Type B pancreatic cell (in vitro differentiated cells): Measurements from ENCODE around the gene NFKBIE. TPM values are rescaled to one million over a fixed set of nuclear protein-coding genes. Genes with fewer than 3 reads are reported as not detected.

Source experiments
- DNase-seq: peaks from one replicate; pipeline ENCODE4 v3.0.0; 2021; ENCODE audit warnings: mixed read lengths; ENCODE audit not compliant: unreplicated experiment; ENCODE audit errors: extremely low spot score
- H3K27ac Mint-ChIP-seq: 2 replicates; pipeline ENCODE4 v1.8.0; 2021; ENCODE audit warnings: mild to moderate bottlenecking, mixed read lengths
- H3K27me3 Mint-ChIP-seq: 2 replicates; pipeline ENCODE4 v1.8.0; 2021; ENCODE audit warnings: mixed read lengths
- H3K36me3 Mint-ChIP-seq: 2 replicates; pipeline ENCODE4 v1.8.0; 2021; ENCODE audit warnings: mixed read lengths
- H3K4me1 Mint-ChIP-seq: one replicate; pipeline ENCODE4 v1.8.0; 2021; ENCODE audit warnings: mixed read lengths; ENCODE audit not compliant: unreplicated experiment
- H3K4me3 Mint-ChIP-seq: 2 replicates; pipeline ENCODE4 v1.8.0; 2021; ENCODE audit warnings: mild to moderate bottlenecking, mixed read lengths
- H3K9me3 Mint-ChIP-seq: 2 replicates; pipeline ENCODE4 v1.8.0; 2021; ENCODE audit warnings: mixed read lengths
- total RNA-seq: library from RNA; stranded (reverse); gene quantifications from 2 replicates; pipeline ENCODE4 v1.2.1, GENCODE V29; 2021; ENCODE audit warnings: low replicate concordance
- TF ChIP-seq, protein P1 (sequence below): fragments of 200-600 bp; sonication (generic); conservative IDR thresholded peaks from 2 replicates; pipeline ENCODE4 v1.5.0; 2021; ENCODE audit warnings: antibody characterized with exemption, mild to moderate bottlenecking

Gene NFKBIE
- total RNA-seq, 1 donor from 2014 or later, result 9.2 TPM

DNA sequence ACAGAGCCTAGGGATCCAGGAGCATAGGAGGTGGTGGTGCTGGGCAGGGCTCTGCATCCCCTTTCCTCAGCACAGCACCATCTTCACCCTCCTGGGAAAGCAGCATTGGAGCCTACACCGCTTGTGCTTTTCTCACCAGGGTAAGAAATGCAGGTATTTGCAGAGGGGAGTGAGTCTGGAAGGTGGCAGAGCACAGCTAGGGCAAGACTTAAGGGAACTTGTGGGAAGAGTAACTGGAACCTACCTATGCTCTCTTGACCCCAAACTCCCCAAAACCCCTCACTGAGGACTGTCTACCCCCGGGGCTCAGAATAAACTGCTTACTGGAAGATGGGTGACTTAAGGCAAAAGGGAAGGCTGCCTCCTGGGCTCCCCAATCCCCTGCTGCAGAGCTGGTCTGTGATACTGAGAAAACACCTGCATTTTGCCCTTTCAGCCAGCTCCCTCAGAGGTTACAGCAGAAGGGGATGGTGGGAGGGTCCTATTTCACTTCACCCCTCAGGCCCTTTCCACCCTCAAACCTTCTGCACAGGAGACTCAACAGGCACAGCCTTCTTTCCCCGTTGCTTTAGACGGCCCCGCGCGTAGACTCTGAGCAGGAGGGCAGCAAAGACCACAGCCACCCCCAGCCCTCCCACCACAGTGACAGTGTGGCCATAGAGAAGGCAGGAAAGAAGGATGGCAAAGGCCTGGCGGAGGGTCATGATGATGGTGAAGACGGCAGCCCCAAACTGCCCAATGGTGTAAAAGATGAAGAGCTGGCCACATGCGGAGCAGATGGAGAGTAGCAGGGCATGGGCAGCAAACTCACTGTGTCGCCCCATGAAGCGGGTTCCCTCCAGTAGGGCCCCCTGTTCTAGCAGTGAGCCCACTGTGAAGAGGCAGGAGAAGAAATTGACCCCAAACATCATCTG, 10.9 kb downstream of the NFKBIE start:
- H3K27me3 Mint-ChIP-seq, result no peaks in the 10 kb centered on the region
- peaks cover 56% of the 10 kb centered on the region for H3K4me1 Mint-ChIP-seq
- peaks cover 35% of the 10 kb centered on the region for H3K36me3 Mint-ChIP-seq
- TF ChIP-seq, protein P1, sequence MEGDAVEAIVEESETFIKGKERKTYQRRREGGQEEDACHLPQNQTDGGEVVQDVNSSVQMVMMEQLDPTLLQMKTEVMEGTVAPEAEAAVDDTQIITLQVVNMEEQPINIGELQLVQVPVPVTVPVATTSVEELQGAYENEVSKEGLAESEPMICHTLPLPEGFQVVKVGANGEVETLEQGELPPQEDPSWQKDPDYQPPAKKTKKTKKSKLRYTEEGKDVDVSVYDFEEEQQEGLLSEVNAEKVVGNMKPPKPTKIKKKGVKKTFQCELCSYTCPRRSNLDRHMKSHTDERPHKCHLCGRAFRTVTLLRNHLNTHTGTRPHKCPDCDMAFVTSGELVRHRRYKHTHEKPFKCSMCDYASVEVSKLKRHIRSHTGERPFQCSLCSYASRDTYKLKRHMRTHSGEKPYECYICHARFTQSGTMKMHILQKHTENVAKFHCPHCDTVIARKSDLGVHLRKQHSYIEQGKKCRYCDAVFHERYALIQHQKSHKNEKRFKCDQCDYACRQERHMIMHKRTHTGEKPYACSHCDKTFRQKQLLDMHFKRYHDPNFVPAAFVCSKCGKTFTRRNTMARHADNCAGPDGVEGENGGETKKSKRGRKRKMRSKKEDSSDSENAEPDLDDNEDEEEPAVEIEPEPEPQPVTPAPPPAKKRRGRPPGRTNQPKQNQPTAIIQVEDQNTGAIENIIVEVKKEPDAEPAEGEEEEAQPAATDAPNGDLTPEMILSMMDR, result no peak
- DNase-seq, result no peak
- H3K9me3 Mint-ChIP-seq, result no peaks in the 10 kb centered on the region
- H3K4me3 Mint-ChIP-seq, result peak overlapping the region; percentile 90
- peak overlapping the region; percentile 91 for H3K27ac Mint-ChIP-seq

DNA sequence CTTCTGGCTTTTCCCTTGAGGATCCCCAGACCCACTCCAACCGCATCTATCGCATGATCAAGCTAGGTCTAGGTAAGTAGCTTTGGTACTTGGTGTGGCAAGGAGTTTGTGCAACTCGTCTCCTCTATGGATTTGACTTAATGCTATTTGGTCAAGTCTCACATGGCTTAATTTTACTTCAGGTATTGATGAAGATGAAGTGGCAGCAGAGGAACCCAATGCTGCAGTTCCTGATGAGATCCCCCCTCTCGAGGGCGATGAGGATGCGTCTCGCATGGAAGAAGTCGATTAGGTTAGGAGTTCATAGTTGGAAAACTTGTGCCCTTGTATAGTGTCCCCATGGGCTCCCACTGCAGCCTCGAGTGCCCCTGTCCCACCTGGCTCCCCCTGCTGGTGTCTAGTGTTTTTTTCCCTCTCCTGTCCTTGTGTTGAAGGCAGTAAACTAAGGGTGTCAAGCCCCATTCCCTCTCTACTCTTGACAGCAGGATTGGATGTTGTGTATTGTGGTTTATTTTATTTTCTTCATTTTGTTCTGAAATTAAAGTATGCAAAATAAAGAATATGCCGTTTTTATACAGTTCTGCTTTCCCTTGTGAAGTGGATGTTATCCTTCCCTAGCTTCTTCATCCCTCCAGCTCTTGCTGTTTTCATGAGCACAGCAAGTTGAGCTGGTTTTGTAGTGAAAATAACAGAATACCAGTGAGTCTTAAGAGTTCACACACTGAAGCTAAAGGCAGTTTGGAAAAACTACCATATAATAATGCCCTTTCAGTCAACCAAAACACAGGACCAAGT, 11.8 kb downstream of the NFKBIE start:
- Mint-ChIP-seq H3K4me3 (peak overlapping the region; percentile 44), H3K4me1 (peaks cover 56% of the 10 kb centered on the region), H3K27me3 (no peaks in the 10 kb centered on the region), H3K36me3 (peaks cover 41% of the 10 kb centered on the region), H3K27ac (peak overlapping the region; percentile 81), H3K9me3 (no peaks in the 10 kb centered on the region)
- TF ChIP-seq, protein P1, result peak; percentile 72
- DNase-seq, result no peak

DNA sequence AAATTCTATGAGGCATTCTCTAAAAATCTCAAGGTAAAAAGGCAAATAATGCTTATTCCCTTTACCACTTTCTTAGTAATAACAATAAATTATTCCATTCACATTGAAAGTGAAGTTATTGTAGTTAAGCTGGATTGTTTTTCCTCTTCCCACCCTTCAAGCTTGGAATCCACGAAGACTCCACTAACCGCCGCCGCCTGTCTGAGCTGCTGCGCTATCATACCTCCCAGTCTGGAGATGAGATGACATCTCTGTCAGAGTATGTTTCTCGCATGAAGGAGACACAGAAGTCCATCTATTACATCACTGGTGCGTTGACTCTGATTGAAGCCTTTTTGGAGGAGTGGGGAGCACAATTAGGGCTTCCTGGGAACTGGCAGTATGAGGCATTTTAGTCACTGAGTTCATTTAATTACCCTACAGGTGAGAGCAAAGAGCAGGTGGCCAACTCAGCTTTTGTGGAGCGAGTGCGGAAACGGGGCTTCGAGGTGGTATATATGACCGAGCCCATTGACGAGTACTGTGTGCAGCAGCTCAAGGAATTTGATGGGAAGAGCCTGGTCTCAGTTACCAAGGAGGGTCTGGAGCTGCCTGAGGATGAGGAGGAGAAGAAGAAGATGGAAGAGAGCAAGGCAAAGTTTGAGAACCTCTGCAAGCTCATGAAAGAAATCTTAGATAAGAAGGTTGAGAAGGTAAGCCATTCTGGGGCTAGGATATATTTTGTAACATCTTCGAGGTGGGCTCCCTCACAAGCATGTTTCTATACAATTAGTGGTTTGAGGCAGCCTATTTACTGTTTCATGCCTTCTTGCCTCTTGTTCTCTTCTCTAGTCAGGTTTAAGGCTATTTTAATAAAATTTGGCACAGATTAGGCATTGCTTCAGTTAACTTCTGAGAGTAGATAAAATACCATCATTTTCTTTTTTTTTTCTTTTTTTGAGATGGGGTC, 13.5 kb downstream of the NFKBIE start:
- peaks cover 3% of the 10 kb centered on the region for H3K27me3 Mint-ChIP-seq
- H3K9me3 Mint-ChIP-seq, result no peaks in the 10 kb centered on the region
- peaks cover 49% of the 10 kb centered on the region for H3K4me1 Mint-ChIP-seq
- no peak for DNase-seq
- no peak overlapping the region for H3K4me3 Mint-ChIP-seq
- TF ChIP-seq, protein P1, result no peak
- H3K36me3 Mint-ChIP-seq, result peaks cover 51% of the 10 kb centered on the region
- H3K27ac Mint-ChIP-seq, result peak overlapping the region; percentile 66

DNA sequence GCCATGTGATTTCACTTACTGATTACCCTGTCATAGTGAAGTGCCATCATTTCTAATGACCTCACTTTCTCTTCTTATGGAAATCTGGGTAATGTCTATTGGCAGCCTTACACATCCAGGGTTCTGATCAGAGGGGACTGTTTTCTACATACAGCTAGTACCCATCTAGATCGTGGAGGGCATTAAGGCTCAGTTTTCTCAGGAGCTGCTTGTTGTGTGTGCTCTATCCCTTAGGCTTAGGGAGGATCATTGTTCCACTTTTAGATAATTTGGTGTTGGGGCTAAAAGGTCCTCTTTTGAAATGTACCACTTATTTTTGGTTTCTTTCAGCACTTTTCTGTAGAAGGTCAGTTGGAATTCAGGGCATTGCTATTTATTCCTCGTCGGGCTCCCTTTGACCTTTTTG, 14.6 kb downstream of the NFKBIE start:
- TF ChIP-seq, protein P1, result no peak
- H3K36me3 Mint-ChIP-seq, result peaks cover 53% of the 10 kb centered on the region
- H3K4me3 Mint-ChIP-seq, result no peak overlapping the region
- DNase-seq, result no peak
- H3K9me3 Mint-ChIP-seq, result no peaks in the 10 kb centered on the region
- no peak overlapping the region for H3K27ac Mint-ChIP-seq
- peaks cover 41% of the 10 kb centered on the region for H3K4me1 Mint-ChIP-seq
- peaks cover 6% of the 10 kb centered on the region for H3K27me3 Mint-ChIP-seq

DNA sequence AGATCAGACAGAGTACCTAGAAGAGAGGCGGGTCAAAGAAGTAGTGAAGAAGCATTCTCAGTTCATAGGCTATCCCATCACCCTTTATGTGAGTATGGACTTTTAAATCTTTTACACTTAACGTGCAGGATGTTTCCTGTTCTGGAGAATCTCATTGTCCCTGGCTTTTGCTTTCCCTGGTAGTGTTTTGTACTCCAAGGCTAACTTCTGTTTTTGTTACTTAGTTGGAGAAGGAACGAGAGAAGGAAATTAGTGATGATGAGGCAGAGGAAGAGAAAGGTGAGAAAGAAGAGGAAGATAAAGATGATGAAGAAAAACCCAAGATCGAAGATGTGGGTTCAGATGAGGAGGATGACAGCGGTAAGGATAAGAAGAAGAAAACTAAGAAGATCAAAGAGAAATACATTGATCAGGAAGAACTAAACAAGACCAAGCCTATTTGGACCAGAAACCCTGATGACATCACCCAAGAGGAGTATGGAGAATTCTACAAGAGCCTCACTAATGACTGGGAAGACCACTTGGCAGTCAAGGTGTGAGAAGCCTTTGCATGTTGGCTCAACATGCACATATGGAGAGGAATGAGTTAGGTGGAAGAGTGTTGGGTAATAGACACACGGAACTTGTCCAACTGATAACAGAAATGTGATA, 15.2 kb downstream of the NFKBIE start:
- Mint-ChIP-seq H3K4me3 (peak overlapping the region; percentile 99), H3K36me3 (peaks cover 53% of the 10 kb centered on the region)

More for the DNA sequence above, 15.2 kb downstream of the NFKBIE start:
- no peak for DNase-seq
- no peaks in the 10 kb centered on the region for H3K9me3 Mint-ChIP-seq
- H3K27me3 Mint-ChIP-seq, result peaks cover 6% of the 10 kb centered on the region
- peaks cover 44% of the 10 kb centered on the region for H3K4me1 Mint-ChIP-seq
- TF ChIP-seq, protein P1, result no peak
- H3K27ac Mint-ChIP-seq, result peak overlapping the region; percentile 61
